OCI-LY7 (cell line): ENCODE data around the gene DBP. TPM values are rescaled to one million over a fixed set of nuclear protein-coding genes. Genes with fewer than 3 reads are reported as not detected.

Source experiments
- BruUV-seq: library from RNA; stranded (reverse); fragments of 400-500 nt; replicated peaks from 2 replicates; lab custom pipeline; 2021; lab: Mats Ljungman, UMichigan
- CTCF ChIA-PET: fragments of 300-600 bp; sonication (Branson Sonifier 250); formaldehyde crosslinking; loops from one replicate; lab custom pipeline; 2022; ENCODE audit warnings: antibody characterized with exemption; ENCODE audit not compliant: unreplicated experiment; lab: Charles Lee
- POLR2A ChIA-PET: fragments of 300-600 bp; sonication (Branson Sonifier 250); formaldehyde crosslinking; loops from one replicate; lab custom pipeline; 2022; ENCODE audit warnings: antibody characterized with exemption; lab: Charles Lee
- DNase-seq: peaks from one replicate; pipeline ENCODE4 v3.0.0-alpha.2; 2015; ENCODE audit warnings: low spot score
- H2AFZ ChIP-seq: fragments of 200-600 bp; sonication (generic), shearing (Covaris generic); 2 replicates; pipeline ENCODE4 v1.6.1; 2014; ENCODE audit warnings: mild to moderate bottlenecking, antibody characterized with exemption, low read length, moderate library complexity
- H3K27ac ChIP-seq: fragments of 200-600 bp; sonication (generic); 2 replicates; pipeline ENCODE4 v1.5.1; 2014; ENCODE audit warnings: mixed run types, low read depth, mild to moderate bottlenecking, moderate library complexity, low read length, inconsistent platforms; ENCODE audit not compliant: poor library complexity, severe bottlenecking
- H3K36me3 ChIP-seq: fragments of 200-600 bp; sonication (generic); 2 replicates; pipeline ENCODE4 v1.6.1; 2014; ENCODE audit warnings: mild to moderate bottlenecking, antibody characterized with exemption, low read length, moderate library complexity, mixed read lengths; ENCODE audit not compliant: insufficient read depth
- H3K4me1 ChIP-seq: fragments of 200-600 bp; sonication (generic); 2 replicates; pipeline ENCODE4 v1.5.1; 2014; ENCODE audit warnings: mild to moderate bottlenecking, low read length; ENCODE audit not compliant: insufficient read depth, poor library complexity, severe bottlenecking
- H3K4me2 ChIP-seq: fragments of 200-600 bp; sonication (generic); 2 replicates; pipeline ENCODE4 v1.6.1; 2014; ENCODE audit warnings: mild to moderate bottlenecking, low read length
- H3K4me3 ChIP-seq: fragments of 200-600 bp; sonication (generic); 2 replicates; pipeline ENCODE4 v1.5.1; 2014; ENCODE audit warnings: mild to moderate bottlenecking, low read depth, low read length; ENCODE audit not compliant: poor library complexity, severe bottlenecking
- H3K79me2 ChIP-seq: fragments of 200-600 bp; sonication (generic); 2 replicates; pipeline ENCODE4 v1.6.1; 2016; ENCODE audit warnings: low read depth, mild to moderate bottlenecking, low read length, moderate library complexity, mixed read lengths; ENCODE audit not compliant: insufficient read depth
- H3K9me2 ChIP-seq: fragments of 200-600 bp; sonication (generic); 2 replicates; pipeline ENCODE4 v1.6.1; 2016; ENCODE audit warnings: mild to moderate bottlenecking, low read length, mixed read lengths; ENCODE audit not compliant: insufficient read depth
- H3K9me3 ChIP-seq: fragments of 200-600 bp; sonication (generic); 2 replicates; pipeline ENCODE4 v1.6.1; 2014; ENCODE audit warnings: mild to moderate bottlenecking, mixed run types, low read length, mixed read lengths
- H4K20me1 ChIP-seq: fragments of 200-600 bp; sonication (generic); 2 replicates; pipeline ENCODE4 v1.6.1; 2014; ENCODE audit warnings: mild to moderate bottlenecking, antibody characterized with exemption, low read length, moderate library complexity, mixed read lengths; ENCODE audit not compliant: insufficient read depth
- EZH2phosphoT487 ChIP-seq: fragments of 200-600 bp; sonication (generic); IDR thresholded peaks from 2 replicates; pipeline ENCODE4 v1.6.1; 2018; ENCODE audit warnings: low read depth, borderline replicate concordance, mild to moderate bottlenecking, mixed run types, antibody characterized with exemption, low read length, moderate library complexity, mixed read lengths
- intact Hi-C: fragments of 100-400 bp; cut with micrococcal nuclease; formaldehyde crosslinking; loops from one replicate; pipeline ENCODE4 v1.10.0; 2022; ENCODE audit not compliant: unreplicated experiment
- total RNA-seq, 2 experiments: library from RNA; depleted of rRNA in 1 of 2; stranded (reverse); fragments of >200 nt in 1 of 2; shearing (Covaris generic) in 1 of 2; gene quantifications; 2 replicates each; pipeline ENCODE4 v1.2.3, GENCODE V29; 2014 to 2022
- TF ChIP-seq, protein P1 (sequence below): fragments of 200-600 bp; sonication (generic); conservative IDR thresholded peaks from 2 replicates; pipeline ENCODE4 v1.5.1; 2014; ENCODE audit warnings: mild to moderate bottlenecking, antibody characterized with exemption, low read length, moderate library complexity, mixed read lengths

DBP gene
- total RNA-seq, 2 experiments from 2014 or later: 15.7 to 35.6 TPM

DNA sequence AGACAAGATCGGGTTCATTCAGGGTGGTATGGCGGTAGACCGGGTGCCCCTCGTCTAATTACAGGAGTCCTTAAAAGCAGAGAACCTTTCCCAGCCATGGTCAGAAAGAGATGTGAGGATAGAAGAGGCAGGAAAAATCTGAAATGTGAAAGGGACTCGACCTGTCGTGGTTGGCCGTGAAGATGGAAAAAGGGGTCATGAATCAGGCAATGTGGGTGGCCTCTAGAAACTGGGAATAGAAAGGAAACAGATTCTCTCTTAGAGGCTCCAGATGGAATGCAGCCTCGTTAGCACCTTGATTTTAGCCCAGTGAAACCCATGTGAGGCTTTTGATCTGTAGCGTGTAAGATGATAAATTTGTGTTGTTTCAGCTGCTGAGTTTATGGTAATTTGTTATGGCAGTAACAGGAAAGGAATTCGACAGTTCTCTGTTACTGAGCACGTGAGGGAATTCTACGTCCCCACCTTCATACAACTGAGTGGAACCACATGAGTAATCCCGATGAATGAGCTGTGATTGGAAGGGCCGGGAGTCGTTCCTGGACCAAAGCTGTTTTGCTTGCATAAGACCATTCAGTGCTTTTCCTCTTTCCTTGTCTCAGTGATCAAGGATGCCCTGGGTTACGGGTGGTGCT lies 19.8 kb upstream of the DBP start:
- H2AFZ ChIP-seq: no peak overlapping the region
- POLR2A ChIA-PET: no interaction called here
- no peak overlapping the region for H3K4me2 ChIP-seq
- no peaks in the 10 kb centered on the region for H4K20me1 ChIP-seq
- no peaks in the 10 kb centered on the region for H3K9me2 ChIP-seq
- intact Hi-C loops: no loop called here
- no peak overlapping the region for H3K4me3 ChIP-seq
- no peaks in the 10 kb centered on the region for H3K9me3 ChIP-seq
- TF ChIP-seq, protein P1, sequence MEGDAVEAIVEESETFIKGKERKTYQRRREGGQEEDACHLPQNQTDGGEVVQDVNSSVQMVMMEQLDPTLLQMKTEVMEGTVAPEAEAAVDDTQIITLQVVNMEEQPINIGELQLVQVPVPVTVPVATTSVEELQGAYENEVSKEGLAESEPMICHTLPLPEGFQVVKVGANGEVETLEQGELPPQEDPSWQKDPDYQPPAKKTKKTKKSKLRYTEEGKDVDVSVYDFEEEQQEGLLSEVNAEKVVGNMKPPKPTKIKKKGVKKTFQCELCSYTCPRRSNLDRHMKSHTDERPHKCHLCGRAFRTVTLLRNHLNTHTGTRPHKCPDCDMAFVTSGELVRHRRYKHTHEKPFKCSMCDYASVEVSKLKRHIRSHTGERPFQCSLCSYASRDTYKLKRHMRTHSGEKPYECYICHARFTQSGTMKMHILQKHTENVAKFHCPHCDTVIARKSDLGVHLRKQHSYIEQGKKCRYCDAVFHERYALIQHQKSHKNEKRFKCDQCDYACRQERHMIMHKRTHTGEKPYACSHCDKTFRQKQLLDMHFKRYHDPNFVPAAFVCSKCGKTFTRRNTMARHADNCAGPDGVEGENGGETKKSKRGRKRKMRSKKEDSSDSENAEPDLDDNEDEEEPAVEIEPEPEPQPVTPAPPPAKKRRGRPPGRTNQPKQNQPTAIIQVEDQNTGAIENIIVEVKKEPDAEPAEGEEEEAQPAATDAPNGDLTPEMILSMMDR: no peak
- no peak for TF ChIP-seq EZH2phosphoT487
- H3K36me3 ChIP-seq: no peaks in the 10 kb centered on the region
- no TSS peak for BruUV-seq
- H3K79me2 ChIP-seq: no peaks in the 10 kb centered on the region
- no peak overlapping the region for H3K27ac ChIP-seq
- CTCF ChIA-PET: no interaction called here
- no peak for DNase-seq
- H3K4me1 ChIP-seq: peaks cover 11% of the 10 kb centered on the region

DNA sequence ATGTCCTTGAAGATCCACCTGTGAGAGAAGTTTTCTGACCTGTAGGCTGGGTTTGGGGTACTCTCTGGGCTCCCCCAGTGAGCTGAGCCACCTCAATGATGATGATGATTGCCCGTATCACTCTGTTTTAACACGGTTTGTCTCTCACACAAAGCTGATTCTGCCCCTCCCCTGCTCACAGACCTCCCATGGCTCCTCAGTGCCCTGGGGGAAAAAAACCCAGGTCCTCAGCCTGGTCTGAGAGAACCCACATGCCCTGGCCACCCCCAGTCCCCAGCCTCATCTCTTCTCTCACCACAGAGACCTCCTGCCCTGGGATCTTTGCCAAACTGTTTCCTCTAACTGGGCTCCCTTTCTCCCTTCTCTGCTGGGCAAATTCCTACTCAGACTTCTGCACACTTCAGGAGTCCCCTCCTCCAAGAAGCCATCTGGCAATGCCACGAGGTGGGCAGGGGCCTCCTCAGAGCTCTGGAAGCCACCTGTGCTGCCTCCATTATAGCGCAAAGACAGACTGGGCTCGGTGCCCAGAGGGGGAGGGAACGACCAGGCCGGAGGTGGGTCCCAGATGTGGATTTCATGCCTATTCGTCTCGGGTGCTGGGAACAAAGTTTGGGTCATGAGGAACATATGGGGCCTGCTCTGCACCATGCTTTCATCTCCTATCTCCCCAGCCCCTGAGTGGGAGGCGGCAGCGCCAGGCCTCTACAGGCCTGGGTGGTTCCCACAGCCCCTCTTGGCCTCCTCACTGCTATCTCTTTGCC lies 17.3 kb upstream of the DBP start:
- Histone ChIP-seq H3K36me3 (no peaks in the 10 kb centered on the region), H2AFZ (0 out of 2 replicates have a peak overlapping the region, but pooled peaks have one; percentile 40), H4K20me1 (no peaks in the 10 kb centered on the region), H3K9me2 (no peaks in the 10 kb centered on the region), H3K9me3 (no peaks in the 10 kb centered on the region), H3K4me1 (peaks cover 3% of the 10 kb centered on the region), H3K4me2 (no peak overlapping the region), H3K27ac (no peak overlapping the region), H3K4me3 (no peak overlapping the region), H3K79me2 (no peaks in the 10 kb centered on the region)
- no TSS peak for BruUV-seq
- POLR2A ChIA-PET: no interaction called here
- TF ChIP-seq, protein P1: no peak
- TF ChIP-seq EZH2phosphoT487: no peak
- no peak for DNase-seq
- CTCF ChIA-PET: no interaction called here
- intact Hi-C loops: no loop called here

DNA sequence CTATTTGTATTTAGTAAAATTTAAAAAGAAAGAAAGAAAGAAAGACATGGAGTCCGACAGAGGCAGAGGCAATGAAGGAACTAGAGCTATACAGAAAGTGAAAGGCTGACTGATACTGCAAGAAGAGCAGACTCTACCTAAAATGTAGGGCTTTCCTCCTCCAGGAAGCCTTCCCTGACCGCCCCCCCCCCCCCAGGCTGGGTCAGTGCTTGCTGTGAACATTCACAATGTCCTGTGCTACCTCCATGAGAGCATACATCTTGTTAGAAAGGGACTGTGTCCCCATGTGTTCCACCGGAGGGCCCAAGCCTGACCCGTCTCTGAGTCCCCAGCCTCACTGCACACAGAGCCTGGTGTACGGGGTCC lies 14.5 kb upstream of the DBP start:
- Histone ChIP-seq H3K79me2 (no peaks in the 10 kb centered on the region), H3K4me2 (no peak overlapping the region), H3K9me2 (no peaks in the 10 kb centered on the region), H3K9me3 (no peaks in the 10 kb centered on the region), H3K27ac (no peak overlapping the region), H3K4me1 (peaks cover 15% of the 10 kb centered on the region), H3K36me3 (no peaks in the 10 kb centered on the region), H2AFZ (no peak overlapping the region), H3K4me3 (no peak overlapping the region), H4K20me1 (no peaks in the 10 kb centered on the region)
- intact Hi-C loops: no loop called here
- ChIA-PET POLR2A (no interaction called here), CTCF (no interaction called here)
- TF ChIP-seq, protein P1: no peak
- no peak for TF ChIP-seq EZH2phosphoT487
- BruUV-seq: no TSS peak
- DNase-seq: no peak
